Right lobe of liver (tissue), 4 donors: ENCODE measurements around the gene PRR19.

Source experiments
- CTCF ChIP-seq, 4 donors: fragments of 200-600 bp in 3 of 4; fragments of 450-650 bp in 1 of 4; IDR thresholded peaks; one replicate each; pipeline versions ENCODE4 v1.5.1 to v1.8.0; 2016 to 2022; ENCODE audit warnings: antibody characterized with exemption in 4 of 4, mild to moderate bottlenecking in 2 of 4
- POLR2A ChIP-seq: fragments of 450-650 bp; IDR thresholded peaks from one replicate; pipeline ENCODE4 v1.6.1; 2017; ENCODE audit warnings: antibody characterized with exemption, mild to moderate bottlenecking
- donor health status: DM: no; HTN: no; CAD: no.
- donor health status: DM: no; HTN: no; CAD: no.
- donor health status: DM: no; HTN: yes; CAD: no.

- TF ChIP-seq POLR2A (no peak), CTCF (IDR thresholded peaks at IDR 0.05) (no peak)
Measured at GRCh38 chr19:42323473-42323851, 21.5 kb downstream of the PRR19 start.
